GM11168 (cell line): ENCODE results near the gene GRIN3B.

ENCODE experiments used
- in situ Hi-C: fragments of 300-500 bp; cut with MboI; formaldehyde crosslinking; loops from one replicate; pipeline ENCODE4 v1.12.0; 2022; ENCODE audit warnings: low sequenced_read_pairs; ENCODE audit not compliant: unreplicated experiment

The GRIN3B gene

GRCh38 chr19:1038978-1039645, 38.9 kb downstream of the GRIN3B start:
- in situ Hi-C loops = no loop called here

GRCh38 chr19:1039646-1040475, 39.6 kb downstream of the GRIN3B start, which contains the start of gene ABCA7:
Gene ABCA7 (plus strand): TSS chr19:1040107. CDS start chr19:1041362, 1,255 bp downstream.
- in situ Hi-C loops = no loop called here

- in situ Hi-C loops = no loop called here
These were observed 40.5 kb downstream of the GRIN3B start for GRCh38 chr19:1040476-1041271.

- in situ Hi-C loops = no loop called here
These were observed 41.1 kb downstream of the GRIN3B start for GRCh38 chr19:1041272-1041834.

GRCh38 chr19:1041835-1042685, 41.8 kb downstream of the GRIN3B start:
- in situ Hi-C loops = no loop called here

- in situ Hi-C loops = no loop called here
These were observed 42.7 kb downstream of the GRIN3B start for GRCh38 chr19:1042689-1043511.

GRCh38 chr19:1045247-1045603, 45.0 kb downstream of the GRIN3B start:
- in situ Hi-C loops = no loop called here

GRCh38 chr19:1046117-1046626, 46.0 kb downstream of the GRIN3B start:
- in situ Hi-C loops = no loop called here

GRCh38 chr19:1046836-1047695, 46.8 kb downstream of the GRIN3B start:
- in situ Hi-C loops = no loop called here

- in situ Hi-C loops = no loop called here
These were observed 47.5 kb downstream of the GRIN3B start for GRCh38 chr19:1047696-1048147.

GRCh38 chr19:1049106-1049505, 48.9 kb downstream of the GRIN3B start:
- in situ Hi-C loops = no loop called here

- in situ Hi-C loops = no loop called here
These were observed 49.6 kb downstream of the GRIN3B start for GRCh38 chr19:1049800-1050199.

- in situ Hi-C loops = no loop called here
These were observed 51.0 kb downstream of the GRIN3B start for GRCh38 chr19:1050989-1051788.

GRCh38 chr19:1051791-1052190, 51.6 kb downstream of the GRIN3B start:
- in situ Hi-C loops = no loop called here

GRCh38 chr19:1052349-1052975, 52.2 kb downstream of the GRIN3B start:
- in situ Hi-C loops = no loop called here
